Amygdala (tissue), 56 donors: ENCODE measurements around the gene EYA2.
A peak's percentile ranks its signal among the peaks of the same experiment; 100 is the strongest.
"Not testable (repeated sequence)": the region's sequence is repeated elsewhere in the genome, so short reads cannot be mapped to it uniquely, and the experiment has no call there.

Experiments used
- DNase-seq, 56 donors: peaks; one replicate each; lab custom pipeline; 2025; lab: John Stamatoyannopoulos, UW

Gene EYA2

GRCh38 chr20:47187450-47188195 is 293.0 kb downstream of the EYA2 start:
- no peak for DNase-seq

- DNase-seq = no peak
These were observed 293.9 kb downstream of the EYA2 start for GRCh38 chr20:47188540-47188939.

- DNase-seq = no peak
These were observed 294.4 kb downstream of the EYA2 start for GRCh38 chr20:47189060-47189459.

- no peak for DNase-seq
These were observed 296.5 kb downstream of the EYA2 start for GRCh38 chr20:47191074-47191673.

- no peak for DNase-seq
These were observed 297.3 kb downstream of the EYA2 start for GRCh38 chr20:47191956-47192355.

GRCh38 chr20:47195573-47195972 is 300.9 kb downstream of the EYA2 start:
- DNase-seq = no peak

- DNase-seq = peak in 45 of 56 donors; percentile 2 to 74 (median 25)
These were observed 301.7 kb downstream of the EYA2 start for GRCh38 chr20:47196091-47197081.

GRCh38 chr20:47198254-47198671 is 303.6 kb downstream of the EYA2 start:
- DNase-seq = no peak

GRCh38 chr20:47198996-47199552 is 304.4 kb downstream of the EYA2 start:
- no peak for DNase-seq

- no peak for DNase-seq
These were observed 306.6 kb downstream of the EYA2 start for GRCh38 chr20:47201074-47201730.

- DNase-seq = no peak
These were observed 308.4 kb downstream of the EYA2 start for GRCh38 chr20:47202733-47203667.

- no peak for DNase-seq
These were observed 309.6 kb downstream of the EYA2 start for GRCh38 chr20:47204008-47204849.

- DNase-seq = not testable (repeated sequence)
These were observed 310.1 kb downstream of the EYA2 start for GRCh38 chr20:47204850-47205122.

- peak in 21 of 56 donors; percentile 2 to 58 (median 21) for DNase-seq
These were observed 311.0 kb downstream of the EYA2 start for GRCh38 chr20:47205577-47206123.

- DNase-seq = not testable (repeated sequence)
These were observed 311.9 kb downstream of the EYA2 start for GRCh38 chr20:47206552-47206951.

GRCh38 chr20:47206962-47207641 is 312.5 kb downstream of the EYA2 start:
- DNase-seq = no peak

GRCh38 chr20:47208534-47209174 is 314.0 kb downstream of the EYA2 start:
- no peak for DNase-seq
